ENCODE results near the gene KCNJ10.

The KCNJ10 gene

GRCh38 chr1:159973350-159973940 is 96.5 kb downstream of the KCNJ10 start:
- intact Hi-C loops (cut with DNase I; ENCODE audit: low total_unique reads), result no loop called here
- H3K27ac ChIP-seq, result no peak overlapping the region
- TF ChIP-seq CTCF (IDR thresholded peaks at IDR 0.05), result no peak
- H3K9me3 ChIP-seq, result no peaks in the 10 kb centered on the region
- DNase-seq, result no peak
- peaks cover 0 to 15% of the 10 kb centered on the region in 2 donors for H3K27me3 ChIP-seq
- no peak overlapping the region for H3K4me3 ChIP-seq
- H3K4me1 ChIP-seq, result no peaks in the 10 kb centered on the region
- H3K36me3 ChIP-seq, result no peaks in the 10 kb centered on the region

GRCh38 chr1:159972443-159973205 is 97.3 kb downstream of the KCNJ10 start:
- Histone ChIP-seq H3K36me3 (no peaks in the 10 kb centered on the region), H3K9me3 (no peaks in the 10 kb centered on the region), H3K4me1 (no peaks in the 10 kb centered on the region), H3K4me3 (no peak overlapping the region), H3K27ac (no peak overlapping the region), H3K27me3 (peaks cover 0 to 15% of the 10 kb centered on the region in 2 donors)
- no peak for DNase-seq
- TF ChIP-seq CTCF (IDR thresholded peaks at IDR 0.05), result no peak
- intact Hi-C loops (cut with DNase I; ENCODE audit: low total_unique reads), result no loop called here

DNA sequence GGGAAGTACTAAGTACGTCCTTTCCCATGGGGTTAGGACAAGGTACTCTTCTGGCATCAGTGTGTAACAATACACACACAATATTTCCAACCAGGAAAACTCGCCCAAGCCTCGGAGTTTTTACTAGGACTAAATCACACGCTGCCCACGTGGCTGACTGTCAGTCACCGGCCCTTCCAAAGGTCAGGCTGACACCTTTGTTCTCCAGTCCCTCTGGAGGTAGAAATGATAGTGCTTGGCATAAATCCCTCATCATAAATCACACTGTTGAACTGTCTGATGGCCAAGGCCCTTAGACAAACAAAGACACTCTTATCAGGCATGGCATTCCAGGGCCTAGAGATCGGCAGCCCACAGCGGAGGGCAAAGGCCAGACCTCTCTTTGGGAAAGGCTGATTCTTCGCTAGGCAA is 99.0 kb downstream of the KCNJ10 start:
- H3K27ac ChIP-seq, result no peak overlapping the region
- no peaks in the 10 kb centered on the region for H3K9me3 ChIP-seq
- DNase-seq, result no peak
- peaks cover 0 to 15% of the 10 kb centered on the region in 2 donors for H3K27me3 ChIP-seq
- no peaks in the 10 kb centered on the region for H3K4me1 ChIP-seq
- TF ChIP-seq CTCF (IDR thresholded peaks at IDR 0.05), result no peak
- no peaks in the 10 kb centered on the region for H3K36me3 ChIP-seq
- intact Hi-C loops (cut with DNase I; ENCODE audit: low total_unique reads), result no loop called here
- no peak overlapping the region for H3K4me3 ChIP-seq

DNA sequence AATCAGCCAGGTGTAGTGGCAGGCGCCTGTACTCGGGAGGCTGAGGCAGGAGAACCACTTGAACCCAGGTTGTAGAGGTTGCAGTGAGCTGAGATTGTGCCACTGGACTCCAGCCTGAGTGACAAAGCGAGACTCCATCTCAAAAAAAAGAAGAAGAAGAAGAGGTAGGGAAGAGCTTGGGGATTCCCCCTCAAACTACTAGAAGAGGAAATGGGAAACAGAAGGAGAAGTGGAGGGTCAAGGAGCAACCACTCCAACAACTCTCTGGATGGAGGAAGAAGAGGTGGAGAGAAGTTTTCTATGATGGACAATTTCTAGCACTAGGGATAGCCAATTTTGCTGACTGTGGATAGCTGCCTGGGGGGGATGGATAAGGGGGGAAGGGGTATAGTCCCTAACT is 101.1 kb downstream of the KCNJ10 start:
- Histone ChIP-seq H3K27me3 (peaks cover 0 to 7% of the 10 kb centered on the region in 2 donors), H3K9me3 (no peaks in the 10 kb centered on the region), H3K36me3 (no peaks in the 10 kb centered on the region), H3K4me1 (no peaks in the 10 kb centered on the region), H3K27ac (no peak overlapping the region), H3K4me3 (no peak overlapping the region)
- no peak for TF ChIP-seq CTCF (IDR thresholded peaks at IDR 0.05)
- DNase-seq, result no peak
- intact Hi-C loops (cut with DNase I; ENCODE audit: low total_unique reads), result no loop called here

DNA sequence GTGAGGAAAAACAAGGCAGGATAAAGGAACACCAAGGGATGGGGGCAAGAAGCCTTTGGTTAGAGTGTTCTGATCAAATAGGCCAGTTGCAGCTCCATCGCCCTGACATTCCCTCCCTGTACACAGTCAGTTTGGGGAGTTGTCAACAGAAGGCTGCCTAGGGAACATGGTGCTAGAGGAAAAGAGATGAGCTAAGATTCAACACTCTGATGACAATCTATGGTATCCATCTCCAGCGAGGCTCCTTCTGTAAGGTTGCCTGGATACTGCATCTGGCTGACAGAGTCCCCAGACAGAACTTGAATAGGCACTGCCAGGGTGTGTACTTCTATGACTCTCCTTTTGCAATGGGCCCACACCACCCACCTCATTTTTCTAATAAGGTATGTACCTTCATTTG is 104.7 kb downstream of the KCNJ10 start:
- Histone ChIP-seq H3K36me3 (no peaks in the 10 kb centered on the region), H3K4me1 (no peaks in the 10 kb centered on the region), H3K27me3 (no peaks in the 10 kb centered on the region), H3K9me3 (no peaks in the 10 kb centered on the region), H3K4me3 (no peak overlapping the region), H3K27ac (no peak overlapping the region)
- intact Hi-C loops (cut with DNase I; ENCODE audit: low total_unique reads), result no loop called here
- DNase-seq, result peak in 1 of 2 donors; percentile 16
- no peak for TF ChIP-seq CTCF (IDR thresholded peaks at IDR 0.05)

Data from tibial artery (tissue), 4 donors.